HG03039 (cell line): ENCODE data around the gene LDLRAP1.

Experiments used
- ATAC-seq: cut with Tn5 transposase; IDR thresholded peaks from one replicate; pipeline ENCODE4 v1.9.1; 2021; ENCODE audit warnings: mild to moderate bottlenecking, moderate library complexity; ENCODE audit not compliant: unreplicated experiment

Gene LDLRAP1

DNA sequence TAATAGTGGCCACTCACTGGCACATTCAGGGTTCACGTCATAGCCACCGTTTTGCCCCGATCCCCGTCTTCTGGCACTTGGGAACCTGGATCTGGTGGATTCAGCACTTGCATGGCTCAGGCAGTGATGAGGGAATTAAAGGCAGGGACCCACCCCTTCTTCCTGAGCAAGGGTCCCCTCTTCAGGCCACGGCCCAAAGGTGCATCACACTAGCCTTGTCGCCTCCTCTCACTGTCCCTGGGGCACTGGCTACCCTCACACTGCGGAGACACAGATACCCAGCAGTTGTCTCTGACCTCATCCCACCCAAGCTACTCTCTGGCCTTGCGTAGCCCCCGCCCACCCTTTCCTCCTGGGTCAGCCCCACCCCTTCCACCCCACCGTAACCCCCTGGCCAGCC lies 19.9 kb upstream of the LDLRAP1 start:
- no peak for ATAC-seq

DNA sequence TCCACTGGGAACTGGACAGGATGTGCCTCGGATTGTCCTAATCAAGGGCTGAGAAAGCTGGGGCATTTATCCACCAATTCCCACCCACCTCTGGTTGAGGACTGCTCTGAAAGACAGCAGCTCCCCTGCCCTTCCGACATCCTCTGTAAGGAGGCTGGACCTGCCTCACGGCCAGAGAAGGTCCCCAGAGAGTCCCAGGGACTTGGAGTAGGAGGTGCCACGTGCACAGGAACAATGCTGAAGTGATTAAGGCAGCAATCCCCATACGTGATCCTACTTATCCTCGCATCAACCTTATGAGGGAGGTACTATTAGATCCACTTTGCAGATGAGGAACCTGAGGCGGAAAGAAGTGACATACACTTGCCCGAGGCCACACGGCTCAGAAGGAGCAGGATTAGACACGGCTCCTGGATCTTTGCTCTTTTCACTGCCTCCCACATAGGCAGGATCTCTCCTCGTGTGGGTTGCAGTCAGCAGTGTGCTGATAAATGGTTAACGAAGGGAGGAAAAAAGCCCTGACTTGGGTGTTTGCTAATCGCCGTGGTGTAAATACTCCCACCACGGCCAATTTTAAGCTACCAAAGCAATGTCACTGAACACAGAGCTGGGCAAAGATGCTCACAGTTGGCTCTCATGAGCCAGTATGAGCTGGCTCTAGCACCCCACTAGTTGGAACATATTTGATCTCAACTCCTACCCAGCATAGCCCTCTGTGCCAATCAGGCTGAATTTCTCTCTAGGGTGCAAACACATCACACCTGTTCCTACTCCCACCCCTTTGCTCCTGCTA lies 18.6 kb upstream of the LDLRAP1 start:
- no peak for ATAC-seq

DNA sequence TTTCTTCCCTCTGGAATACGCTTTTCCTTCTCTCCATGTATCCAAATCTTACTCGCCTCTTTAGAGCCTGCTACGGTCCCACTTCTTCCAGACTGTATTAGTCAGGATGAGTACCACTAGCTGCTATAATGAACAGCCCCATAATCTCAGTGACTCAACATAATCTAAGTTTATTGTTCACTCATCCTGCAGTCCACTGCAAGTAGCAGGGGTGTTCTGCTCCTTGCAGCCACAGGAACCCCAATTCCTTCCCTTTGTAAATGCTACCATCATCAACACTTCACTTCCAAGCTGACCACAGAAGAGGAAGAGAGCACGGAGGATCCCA lies 18.1 kb upstream of the LDLRAP1 start:
- no peak for ATAC-seq

DNA sequence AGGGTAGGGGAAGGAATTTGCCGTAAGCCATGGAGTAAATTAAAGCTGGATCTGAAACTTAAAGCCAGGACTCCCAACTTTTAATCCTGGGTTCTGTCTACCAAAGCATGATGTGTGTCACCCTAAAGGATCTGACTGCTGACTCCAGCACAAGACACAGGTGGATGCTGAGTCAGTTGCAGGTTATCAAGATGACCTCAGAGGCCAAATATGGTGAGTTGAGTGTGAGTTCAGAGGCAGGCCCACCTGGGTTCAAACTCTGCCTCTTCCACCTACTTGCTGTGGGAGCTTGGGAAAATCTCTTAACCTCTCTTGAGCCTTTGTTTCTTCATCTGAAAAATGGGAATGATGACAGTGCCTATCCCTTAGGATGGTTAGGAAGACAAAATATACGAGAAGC lies 16.7 kb upstream of the LDLRAP1 start:
- ATAC-seq: no peak

DNA sequence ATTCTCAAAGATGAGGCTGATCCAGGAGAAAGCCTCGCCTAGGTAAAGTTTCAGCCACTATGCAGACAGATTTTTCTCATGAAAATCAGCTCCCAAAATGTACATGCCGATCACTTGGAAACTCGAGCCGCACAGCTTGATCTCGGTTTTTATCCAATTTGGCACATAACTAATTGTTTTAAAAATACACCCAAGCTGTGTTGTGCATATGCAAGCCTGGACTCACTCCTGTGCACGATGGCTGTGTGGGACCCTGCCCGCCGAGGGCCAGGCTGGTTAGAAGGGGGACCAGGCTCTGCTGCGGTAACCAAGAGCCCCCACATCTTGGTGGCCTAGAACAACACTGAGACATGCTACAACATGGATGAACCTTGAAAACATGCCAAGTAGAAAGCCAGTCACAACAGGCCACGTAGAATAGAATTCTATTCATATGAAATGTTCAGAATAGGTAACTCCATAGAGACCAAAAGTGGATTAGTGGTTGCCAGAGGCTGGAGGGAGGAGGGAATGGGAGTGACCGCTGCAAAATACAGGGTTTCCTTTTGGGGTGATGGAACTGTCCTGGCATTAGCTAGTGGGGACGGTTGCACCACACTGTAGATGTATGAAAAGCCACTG lies 16.1 kb upstream of the LDLRAP1 start:
- ATAC-seq: no peak

DNA sequence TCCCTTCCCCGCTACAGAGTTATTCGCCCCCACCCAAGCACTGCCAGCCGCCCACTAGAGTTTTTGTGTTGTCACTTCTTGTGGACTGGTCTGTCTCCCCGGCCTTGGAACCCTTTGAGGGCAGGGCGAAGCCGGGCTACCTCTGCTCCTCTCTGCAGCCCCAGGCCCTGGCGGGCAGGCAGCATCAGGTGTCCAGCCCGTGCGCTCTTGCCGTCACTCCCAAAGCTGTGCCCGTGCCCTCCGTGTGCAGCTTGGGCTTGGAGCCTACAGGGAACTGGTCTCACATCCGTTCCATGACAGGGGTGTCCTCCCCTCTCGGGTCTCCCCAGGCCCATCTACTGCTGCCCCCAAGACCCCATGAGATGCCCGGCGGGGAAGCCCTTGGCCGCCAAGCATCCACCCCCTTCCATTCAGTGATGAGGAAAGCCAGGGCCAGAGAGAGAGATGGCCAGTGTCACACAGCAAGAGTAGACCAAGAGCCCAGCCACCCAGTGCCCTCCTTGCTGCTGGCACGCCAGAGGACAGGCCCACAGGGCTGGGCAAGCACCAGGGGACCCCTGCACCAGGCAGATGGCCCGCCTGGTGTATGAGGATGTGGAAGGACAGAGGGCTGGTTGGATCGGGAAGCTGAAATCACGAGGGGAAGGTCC lies 15.3 kb upstream of the LDLRAP1 start:
- no peak for ATAC-seq

DNA sequence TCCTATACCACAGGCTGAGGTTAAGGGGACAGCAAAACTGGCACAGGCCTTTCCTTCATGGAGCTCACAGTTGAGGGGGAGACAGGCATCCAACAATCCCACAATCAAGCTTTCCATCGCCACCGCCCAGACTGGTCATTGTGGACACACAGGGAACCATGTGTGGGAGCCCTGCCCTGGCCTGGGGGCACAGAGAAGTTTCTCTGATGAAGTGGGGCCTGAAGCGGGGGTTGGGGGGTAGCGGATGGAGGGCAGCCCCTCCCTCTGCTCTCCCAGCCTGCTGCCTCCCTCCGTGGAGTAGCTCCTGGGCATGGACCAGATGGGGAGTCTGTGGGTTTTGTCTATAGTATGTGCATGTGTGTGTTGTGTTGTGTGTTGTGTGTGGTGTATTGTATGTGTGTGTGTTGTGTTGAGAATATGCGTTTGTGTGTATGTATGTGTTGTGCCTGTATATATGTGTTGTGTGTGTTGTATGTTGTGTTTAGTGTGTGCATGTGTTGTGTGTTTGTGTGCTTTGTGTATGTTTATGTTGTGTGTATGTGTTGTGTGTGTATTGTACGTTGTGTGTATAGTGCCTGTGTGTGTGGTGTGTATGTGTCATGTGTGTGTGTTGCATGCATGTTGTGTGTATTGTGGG lies 14.4 kb upstream of the LDLRAP1 start:
- no peak for ATAC-seq

DNA sequence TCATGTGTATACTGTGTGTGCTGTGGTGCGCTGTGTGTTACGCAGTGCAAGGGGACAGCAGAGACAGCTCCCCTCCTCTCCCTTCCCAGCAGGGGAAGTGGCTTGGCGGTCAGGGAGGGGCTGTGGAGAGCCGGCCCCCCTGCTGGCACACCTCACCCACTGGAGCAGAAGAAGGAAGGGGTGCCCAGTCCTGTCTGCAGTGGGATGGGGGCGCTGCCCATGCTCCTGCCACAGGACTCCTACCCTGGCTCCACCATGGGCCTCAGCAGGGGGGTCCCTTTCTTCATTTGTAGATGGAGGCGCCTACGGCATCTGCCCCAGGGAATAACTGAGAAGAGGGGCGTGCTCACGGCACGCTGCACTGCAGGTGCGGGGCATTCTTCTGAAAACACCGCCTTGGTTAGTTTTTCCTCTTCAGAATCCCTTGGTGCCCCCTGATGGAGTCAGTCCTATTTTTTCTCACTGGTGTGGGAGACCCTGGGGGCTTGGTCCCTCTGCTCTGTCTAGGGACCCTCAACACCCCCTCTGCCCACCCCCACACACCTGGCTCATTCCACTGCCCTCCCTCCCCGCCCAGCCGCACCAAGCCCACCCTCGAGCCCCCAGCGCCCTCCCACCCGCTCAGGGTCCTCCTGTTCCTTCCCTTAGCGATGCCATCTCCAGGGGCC lies 13.8 kb upstream of the LDLRAP1 start:
- ATAC-seq: no peak

DNA sequence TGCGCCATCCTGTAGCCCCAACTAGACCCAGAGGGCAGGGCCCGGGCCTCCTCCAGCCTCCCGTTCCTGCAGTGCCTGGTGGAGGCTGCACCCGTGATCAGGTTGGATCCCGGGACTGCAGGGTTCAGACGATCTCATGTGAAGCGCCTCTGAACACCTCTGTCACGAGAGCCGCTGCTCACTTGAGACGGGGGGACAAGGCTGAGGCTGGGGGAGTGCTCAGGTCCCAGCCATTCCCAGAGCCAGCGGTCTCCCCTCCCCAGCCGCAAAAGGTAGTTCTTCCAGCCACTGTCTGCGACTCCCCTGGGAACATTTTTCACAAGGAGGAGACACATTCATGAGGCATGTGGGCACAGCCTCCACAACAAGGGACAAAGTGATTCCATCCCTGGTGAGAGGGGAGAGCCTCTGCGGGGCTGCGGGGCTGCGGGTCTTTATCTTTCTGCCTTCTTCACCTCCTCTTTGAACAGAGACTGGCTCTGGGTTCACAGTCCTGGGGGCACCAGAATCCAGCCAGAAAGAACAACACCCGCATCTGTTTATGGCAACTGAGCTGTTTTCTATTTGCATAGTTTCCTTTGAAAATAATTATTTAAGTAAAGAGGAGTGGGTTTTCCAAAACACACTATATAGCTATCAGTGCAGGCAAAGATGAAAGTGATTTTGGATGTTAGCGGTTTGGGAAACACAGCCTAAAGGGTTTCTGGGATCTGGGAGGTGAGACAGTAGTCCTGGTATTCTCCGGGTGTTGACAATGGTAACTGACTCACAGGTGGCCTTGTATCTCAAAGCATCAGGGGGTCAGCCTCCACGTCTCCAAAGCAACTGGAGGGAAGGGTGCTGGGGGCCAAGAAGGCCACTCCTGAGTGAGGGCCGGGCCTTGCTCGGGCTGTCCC lies 13.0 kb upstream of the LDLRAP1 start:
- no peak for ATAC-seq

DNA sequence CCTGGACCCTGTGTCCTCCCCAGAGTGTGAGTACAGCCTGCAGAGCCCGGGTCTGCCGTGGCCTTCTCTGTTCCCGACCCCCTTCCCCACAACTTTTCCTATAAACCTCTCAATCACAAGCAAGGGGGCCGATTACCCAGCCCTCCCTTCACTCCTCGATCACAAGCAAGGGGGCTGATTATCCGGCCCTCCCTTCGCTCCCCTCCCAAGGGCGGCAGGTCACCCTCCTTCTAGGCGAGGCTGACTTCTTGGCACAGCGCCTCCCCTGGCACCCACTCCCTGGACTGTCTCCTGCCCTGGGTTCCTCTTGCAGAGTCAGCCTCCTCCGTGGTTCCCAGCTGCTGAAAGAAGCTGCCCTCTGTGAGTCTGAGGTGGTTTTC lies 12.3 kb upstream of the LDLRAP1 start:
- no peak for ATAC-seq

DNA sequence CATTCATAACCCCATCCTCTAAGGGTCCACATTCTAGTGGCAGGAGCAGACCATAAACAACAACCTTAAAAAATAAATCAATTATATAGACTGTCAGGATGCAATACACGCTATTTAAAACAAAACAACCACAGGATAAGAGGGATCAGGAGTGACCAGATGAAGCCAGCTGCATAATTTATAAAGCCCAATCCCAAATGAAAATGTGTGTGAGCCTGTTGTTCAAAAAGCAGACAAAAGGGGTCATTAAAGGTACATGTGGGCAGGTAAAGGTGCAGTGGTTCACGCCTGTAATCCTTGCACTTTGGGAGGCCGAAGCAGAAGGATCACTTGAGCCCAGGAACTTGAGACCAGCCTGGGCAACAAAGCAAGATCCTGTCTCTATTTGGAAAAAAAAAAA lies 10.4 kb upstream of the LDLRAP1 start:
- no peak for ATAC-seq

DNA sequence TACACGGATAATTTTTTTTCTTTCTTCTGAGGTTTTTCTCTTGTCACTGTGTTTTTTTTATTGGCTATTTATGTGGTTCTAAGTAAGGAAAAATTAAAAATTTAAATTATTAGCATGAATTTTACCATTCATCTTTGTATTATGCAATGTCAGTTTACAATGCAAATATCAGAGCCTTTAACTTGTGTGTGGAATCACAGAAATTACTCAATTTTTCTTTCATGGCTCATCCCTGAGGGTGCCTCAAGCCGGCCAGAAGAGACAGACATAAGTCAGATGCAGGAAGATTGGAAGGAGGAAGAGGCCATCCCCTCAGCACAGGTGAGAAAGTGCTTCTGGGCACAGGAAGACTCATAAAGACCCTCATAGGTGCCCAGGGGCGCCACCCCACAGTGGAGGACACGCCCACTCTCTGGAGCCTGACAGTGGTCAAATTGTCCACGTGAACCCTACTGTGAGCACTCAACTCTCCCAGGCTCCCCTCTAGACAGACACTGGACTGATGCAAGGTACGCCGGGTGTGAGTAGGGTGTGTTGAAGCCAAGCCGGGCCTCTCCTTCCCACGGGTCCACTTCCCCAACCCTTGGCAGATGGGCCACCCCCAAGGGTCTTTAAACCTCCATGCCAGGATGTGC lies 9.5 kb upstream of the LDLRAP1 start:
- ATAC-seq: no peak

DNA sequence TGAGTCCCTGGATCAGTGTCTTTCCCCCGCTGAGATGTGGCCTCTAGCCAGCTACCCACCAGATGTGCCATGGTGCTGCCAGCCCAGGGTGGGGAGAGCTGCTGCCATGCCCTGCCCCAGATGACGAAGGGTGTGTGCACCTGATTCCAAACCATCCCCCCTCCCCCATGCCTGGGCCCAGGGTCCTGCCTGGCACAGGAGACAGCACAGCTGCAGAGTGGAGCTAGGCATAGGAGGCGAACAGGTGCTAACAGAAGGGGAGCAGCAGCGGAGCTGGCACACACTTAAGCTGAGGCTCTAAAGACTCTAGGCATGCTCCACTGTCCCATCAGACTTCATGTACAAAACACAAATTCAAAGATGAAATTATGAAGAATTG lies 9.0 kb upstream of the LDLRAP1 start:
- no peak for ATAC-seq

DNA sequence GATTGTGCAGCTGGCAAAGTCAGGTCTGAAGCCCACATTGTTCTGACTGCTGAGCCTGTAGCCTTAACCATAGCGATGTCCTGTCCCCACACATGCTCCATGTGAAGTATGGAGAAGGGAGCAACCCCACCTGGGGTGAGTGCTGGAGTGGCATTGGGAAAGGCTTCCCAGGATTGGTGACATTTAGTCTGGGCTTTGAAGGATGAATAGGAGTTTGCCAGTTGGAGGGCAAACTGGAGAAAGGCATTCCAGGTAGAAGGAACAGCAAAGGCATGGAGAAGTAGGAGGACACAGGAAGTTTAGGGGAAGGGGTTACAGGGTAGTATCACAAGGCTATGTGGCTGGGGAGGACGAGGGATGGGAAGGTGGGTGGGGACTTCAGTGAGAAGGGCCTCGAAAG lies 7.3 kb upstream of the LDLRAP1 start:
- ATAC-seq: no peak

DNA sequence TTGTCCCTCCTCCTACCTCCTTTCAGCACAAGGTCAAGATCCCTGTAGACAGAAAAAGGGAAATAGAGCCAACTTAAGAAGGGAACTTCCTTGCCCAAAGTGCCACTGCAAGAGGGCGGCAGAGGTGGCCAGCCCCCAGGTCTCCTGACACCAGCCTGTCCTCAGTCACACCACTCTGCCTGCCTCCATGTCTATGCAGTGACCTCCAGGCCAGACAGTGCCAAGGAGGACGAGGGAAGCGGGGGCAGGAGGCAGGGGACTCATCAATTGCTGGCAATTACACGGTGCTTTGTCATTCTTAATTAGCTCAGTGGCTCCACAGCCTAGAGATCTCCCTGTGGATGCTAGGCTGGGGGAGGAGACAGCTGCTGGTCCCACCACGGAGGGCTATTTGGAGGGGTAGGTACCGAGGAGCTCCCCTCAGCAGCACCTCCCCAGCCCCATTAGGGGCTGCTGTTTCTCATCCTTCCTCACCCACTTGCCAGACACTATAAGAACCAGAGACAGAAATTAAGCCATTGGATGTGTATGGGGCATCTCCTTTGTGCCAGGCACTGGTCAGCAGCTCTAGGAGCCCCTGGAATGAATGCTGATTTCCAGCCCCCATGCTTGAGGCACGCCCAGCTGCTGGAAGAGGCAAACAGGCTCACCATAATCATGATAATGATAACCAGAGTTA lies 6.1 kb upstream of the LDLRAP1 start:
- no peak for ATAC-seq

DNA sequence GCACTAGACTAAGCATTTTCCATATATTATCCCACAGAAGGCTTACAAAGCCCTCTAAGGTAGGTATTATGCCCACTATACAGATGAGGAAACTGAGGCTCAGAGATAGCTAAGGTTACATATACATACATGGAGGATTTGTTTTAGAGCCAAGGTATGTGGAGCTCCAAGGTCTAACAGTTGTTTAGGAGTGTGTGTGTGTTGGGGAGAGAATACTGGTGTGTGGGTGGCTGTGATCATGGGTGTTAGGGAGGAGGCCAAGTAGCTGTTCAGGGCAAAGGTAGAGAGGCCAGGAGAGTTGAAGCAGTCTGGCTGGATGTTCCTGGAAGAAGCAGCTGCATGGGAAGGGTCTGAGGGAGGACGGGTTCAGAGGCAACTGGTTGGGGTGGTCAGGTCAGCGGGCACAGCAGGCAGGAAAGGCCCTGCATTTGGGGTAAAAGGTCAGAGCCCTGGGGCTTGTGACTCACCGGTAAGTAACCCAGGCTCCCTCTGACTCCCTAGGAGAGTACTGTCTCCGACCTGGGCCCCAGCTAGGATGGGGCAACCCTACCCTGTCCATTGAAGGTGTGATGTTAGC lies 5.1 kb upstream of the LDLRAP1 start:
- ATAC-seq: no peak

DNA sequence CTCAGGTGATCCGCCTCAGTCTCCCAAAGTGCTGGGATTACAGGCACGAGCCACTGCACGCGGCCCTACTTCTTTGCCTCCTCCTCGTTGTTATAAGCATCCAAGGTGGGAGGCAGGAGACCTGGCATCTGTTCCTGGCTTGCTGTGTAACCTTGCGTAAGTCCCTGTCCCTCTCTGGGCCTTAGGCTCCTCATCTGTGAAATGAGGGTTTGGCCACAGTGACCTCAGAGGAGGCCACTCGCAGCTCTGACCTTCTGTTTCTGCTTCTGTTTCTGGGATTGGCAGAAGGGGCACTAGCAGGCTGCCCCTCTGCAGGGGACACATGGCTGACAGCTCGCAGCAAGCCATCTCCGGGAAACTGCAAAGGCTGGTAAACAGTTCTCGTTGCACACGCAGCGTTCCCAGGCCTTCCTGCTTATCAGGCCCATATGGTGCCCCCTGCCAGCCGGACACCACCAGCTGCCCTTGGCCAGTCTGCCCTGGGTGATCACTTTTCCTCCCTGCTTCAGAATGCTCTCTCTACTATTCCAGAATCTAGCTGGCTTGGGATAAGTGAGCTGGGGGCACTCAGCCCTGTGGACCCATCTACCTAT lies 2.6 kb upstream of the LDLRAP1 start:
- no peak for ATAC-seq

DNA sequence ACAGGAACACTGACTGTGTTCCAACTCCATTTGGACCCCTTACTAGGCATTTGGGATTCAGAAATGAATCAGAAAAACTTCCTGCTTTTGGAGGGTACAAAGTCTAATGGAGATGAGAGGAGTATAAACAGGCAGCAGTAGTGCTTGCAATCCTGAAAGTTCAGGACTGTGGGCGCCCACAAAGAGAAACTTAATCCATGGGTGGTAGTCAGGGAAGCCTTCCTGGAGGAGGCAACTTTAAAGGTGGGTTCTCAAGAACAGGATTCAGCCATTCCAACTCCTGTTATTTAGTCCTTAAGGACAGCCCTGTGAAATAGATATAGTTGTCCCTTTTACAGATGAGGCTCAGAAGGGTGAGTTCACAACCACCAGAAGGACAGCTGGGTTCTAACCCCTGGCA lies 2.0 kb upstream of the LDLRAP1 start:
- no peak for ATAC-seq
